HG02884 (cell line): ENCODE results near the gene RFNG.

Source experiments
- ATAC-seq: cut with Tn5 transposase; IDR thresholded peaks from one replicate; pipeline ENCODE4 v1.9.1; 2021; ENCODE audit warnings: mild to moderate bottlenecking, moderate library complexity; ENCODE audit not compliant: unreplicated experiment

RFNG gene

GRCh38 chr17:82089723-82090548, 38.3 kb upstream of the RFNG start:
- ATAC-seq, result no peak

- no peak for ATAC-seq
Measured at GRCh38 chr17:82088838-82089722, 37.5 kb upstream of the RFNG start.

- no peak for ATAC-seq
Measured at GRCh38 chr17:82087961-82088837, 36.6 kb upstream of the RFNG start.

- ATAC-seq, result no peak
Measured at GRCh38 chr17:82086941-82087906, 35.6 kb upstream of the RFNG start.

- ATAC-seq, result no peak
Measured at GRCh38 chr17:82085931-82086764, 34.5 kb upstream of the RFNG start.

- no peak for ATAC-seq
Measured at GRCh38 chr17:82085031-82085861, 33.6 kb upstream of the RFNG start.

- no peak for ATAC-seq
Measured at GRCh38 chr17:82084373-82085030, 32.9 kb upstream of the RFNG start.

GRCh38 chr17:82083533-82084359, 32.1 kb upstream of the RFNG start:
- ATAC-seq, result no peak

GRCh38 chr17:82083009-82083408, 31.4 kb upstream of the RFNG start:
- no peak for ATAC-seq

GRCh38 chr17:82082456-82082855, 30.8 kb upstream of the RFNG start:
- no peak for ATAC-seq

- no peak for ATAC-seq
Measured at GRCh38 chr17:82081966-82082365, 30.4 kb upstream of the RFNG start.

- ATAC-seq, result no peak
Measured at GRCh38 chr17:82081546-82081945, 29.9 kb upstream of the RFNG start.

GRCh38 chr17:82080789-82081464, 29.3 kb upstream of the RFNG start:
- no peak for ATAC-seq

- ATAC-seq, result no peak
Measured at GRCh38 chr17:82080048-82080788, 28.6 kb upstream of the RFNG start.

- ATAC-seq, result no peak
Measured at GRCh38 chr17:82079001-82079677, 27.5 kb upstream of the RFNG start.
